Measurements from ENCODE around the gene RAD51B.

GRCh38 chr14:68633131-68633991 lies 813.8 kb downstream of the RAD51B start:
- TF ChIP-seq SMC3 (conservative IDR thresholded peaks at IDR 0.05; ENCODE audit: insufficient read depth, low read depth, low read length) (no peak), RAD21 (CRISPR knock-in tag; conservative IDR thresholded peaks at IDR 0.05 in 1 of 2, IDR thresholded peaks at IDR 0.05 in 1 of 2) (no peak), EP300 (IDR thresholded peaks at IDR 0.05; ENCODE audit: low read length) (no peak)
- TF ChIP-seq, protein P1, sequence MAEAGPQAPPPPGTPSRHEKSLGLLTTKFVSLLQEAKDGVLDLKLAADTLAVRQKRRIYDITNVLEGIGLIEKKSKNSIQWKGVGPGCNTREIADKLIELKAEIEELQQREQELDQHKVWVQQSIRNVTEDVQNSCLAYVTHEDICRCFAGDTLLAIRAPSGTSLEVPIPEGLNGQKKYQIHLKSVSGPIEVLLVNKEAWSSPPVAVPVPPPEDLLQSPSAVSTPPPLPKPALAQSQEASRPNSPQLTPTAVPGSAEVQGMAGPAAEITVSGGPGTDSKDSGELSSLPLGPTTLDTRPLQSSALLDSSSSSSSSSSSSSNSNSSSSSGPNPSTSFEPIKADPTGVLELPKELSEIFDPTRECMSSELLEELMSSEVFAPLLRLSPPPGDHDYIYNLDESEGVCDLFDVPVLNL (CRISPR knock-in tag; IDR thresholded peaks at IDR 0.05; ENCODE audit: low read depth): no peak
- TF ChIP-seq, protein P2, sequence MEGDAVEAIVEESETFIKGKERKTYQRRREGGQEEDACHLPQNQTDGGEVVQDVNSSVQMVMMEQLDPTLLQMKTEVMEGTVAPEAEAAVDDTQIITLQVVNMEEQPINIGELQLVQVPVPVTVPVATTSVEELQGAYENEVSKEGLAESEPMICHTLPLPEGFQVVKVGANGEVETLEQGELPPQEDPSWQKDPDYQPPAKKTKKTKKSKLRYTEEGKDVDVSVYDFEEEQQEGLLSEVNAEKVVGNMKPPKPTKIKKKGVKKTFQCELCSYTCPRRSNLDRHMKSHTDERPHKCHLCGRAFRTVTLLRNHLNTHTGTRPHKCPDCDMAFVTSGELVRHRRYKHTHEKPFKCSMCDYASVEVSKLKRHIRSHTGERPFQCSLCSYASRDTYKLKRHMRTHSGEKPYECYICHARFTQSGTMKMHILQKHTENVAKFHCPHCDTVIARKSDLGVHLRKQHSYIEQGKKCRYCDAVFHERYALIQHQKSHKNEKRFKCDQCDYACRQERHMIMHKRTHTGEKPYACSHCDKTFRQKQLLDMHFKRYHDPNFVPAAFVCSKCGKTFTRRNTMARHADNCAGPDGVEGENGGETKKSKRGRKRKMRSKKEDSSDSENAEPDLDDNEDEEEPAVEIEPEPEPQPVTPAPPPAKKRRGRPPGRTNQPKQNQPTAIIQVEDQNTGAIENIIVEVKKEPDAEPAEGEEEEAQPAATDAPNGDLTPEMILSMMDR (IDR thresholded peaks at IDR 0.05 in 2 of 3, conservative IDR thresholded peaks at IDR 0.05 in 1 of 3; ENCODE audit: insufficient read depth in 2 of 3, low read depth in 1 of 3, low read length in 3 of 3): no peak

Measured in K562 (cell line).